Astrocyte of the cerebellum (primary cell): ENCODE measurements around the gene CHID1.

ENCODE experiments used
- DNase-seq: peaks from one replicate; pipeline ENCODE4 v3.0.0-alpha.2; 2011; ENCODE audit warnings: low read depth
- H3K4me3 ChIP-seq: 2 replicates; pipeline ENCODE4 v1.5.1; 2011; ENCODE audit warnings: mild to moderate bottlenecking, low read depth, low read length, moderate library complexity
- in situ Hi-C: cut with HindIII; loops from 2 replicates; pipeline ENCODE4 v1.10.0; 2017; ENCODE audit warnings: low sequenced_read_pairs
- TF ChIP-seq, protein P1 (sequence below): IDR thresholded peaks from 2 replicates; pipeline ENCODE4 v1.5.1; 2012; ENCODE audit warnings: low read length, low read depth, moderate library complexity, mild to moderate bottlenecking; ENCODE audit errors: missing control alignments

Gene CHID1

DNA sequence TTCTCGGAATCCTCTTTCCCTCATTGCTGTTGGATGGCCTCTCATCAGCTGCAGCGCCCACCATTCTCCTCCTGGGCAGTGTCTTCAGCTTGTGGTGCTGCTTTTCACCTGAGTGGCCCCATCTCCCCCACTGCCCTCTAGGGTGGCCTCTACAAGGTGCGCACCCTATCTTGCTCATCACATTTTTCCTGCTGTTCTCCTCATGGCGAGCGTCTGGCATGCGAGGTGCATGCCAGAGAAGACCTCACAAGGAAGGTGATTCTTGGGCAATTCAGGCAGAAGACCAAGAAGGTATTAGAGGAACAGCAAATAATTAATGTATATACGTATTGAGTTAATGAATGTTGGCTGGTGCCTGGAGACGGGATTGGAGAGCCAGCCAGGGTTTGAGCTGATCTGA, 18.2 kb upstream of the CHID1 start:
- DNase-seq, result no peak
- in situ Hi-C loops, result no loop called here
- TF ChIP-seq, protein P1, sequence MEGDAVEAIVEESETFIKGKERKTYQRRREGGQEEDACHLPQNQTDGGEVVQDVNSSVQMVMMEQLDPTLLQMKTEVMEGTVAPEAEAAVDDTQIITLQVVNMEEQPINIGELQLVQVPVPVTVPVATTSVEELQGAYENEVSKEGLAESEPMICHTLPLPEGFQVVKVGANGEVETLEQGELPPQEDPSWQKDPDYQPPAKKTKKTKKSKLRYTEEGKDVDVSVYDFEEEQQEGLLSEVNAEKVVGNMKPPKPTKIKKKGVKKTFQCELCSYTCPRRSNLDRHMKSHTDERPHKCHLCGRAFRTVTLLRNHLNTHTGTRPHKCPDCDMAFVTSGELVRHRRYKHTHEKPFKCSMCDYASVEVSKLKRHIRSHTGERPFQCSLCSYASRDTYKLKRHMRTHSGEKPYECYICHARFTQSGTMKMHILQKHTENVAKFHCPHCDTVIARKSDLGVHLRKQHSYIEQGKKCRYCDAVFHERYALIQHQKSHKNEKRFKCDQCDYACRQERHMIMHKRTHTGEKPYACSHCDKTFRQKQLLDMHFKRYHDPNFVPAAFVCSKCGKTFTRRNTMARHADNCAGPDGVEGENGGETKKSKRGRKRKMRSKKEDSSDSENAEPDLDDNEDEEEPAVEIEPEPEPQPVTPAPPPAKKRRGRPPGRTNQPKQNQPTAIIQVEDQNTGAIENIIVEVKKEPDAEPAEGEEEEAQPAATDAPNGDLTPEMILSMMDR, result no peak
- H3K4me3 ChIP-seq, result no peak overlapping the region

GRCh38 chr11:927871-928270, 17.3 kb upstream of the CHID1 start:
- in situ Hi-C loops, result no loop called here
- TF ChIP-seq, protein P1, result no peak
- no peak overlapping the region for H3K4me3 ChIP-seq
- no peak for DNase-seq

- peak overlapping the region; percentile 64 for H3K4me3 ChIP-seq
- TF ChIP-seq, protein P1, result no peak
- in situ Hi-C loops, result no loop called here
- DNase-seq, result no peak
Observed at GRCh38 chr11:926341-926916, 15.8 kb upstream of the CHID1 start.

DNA sequence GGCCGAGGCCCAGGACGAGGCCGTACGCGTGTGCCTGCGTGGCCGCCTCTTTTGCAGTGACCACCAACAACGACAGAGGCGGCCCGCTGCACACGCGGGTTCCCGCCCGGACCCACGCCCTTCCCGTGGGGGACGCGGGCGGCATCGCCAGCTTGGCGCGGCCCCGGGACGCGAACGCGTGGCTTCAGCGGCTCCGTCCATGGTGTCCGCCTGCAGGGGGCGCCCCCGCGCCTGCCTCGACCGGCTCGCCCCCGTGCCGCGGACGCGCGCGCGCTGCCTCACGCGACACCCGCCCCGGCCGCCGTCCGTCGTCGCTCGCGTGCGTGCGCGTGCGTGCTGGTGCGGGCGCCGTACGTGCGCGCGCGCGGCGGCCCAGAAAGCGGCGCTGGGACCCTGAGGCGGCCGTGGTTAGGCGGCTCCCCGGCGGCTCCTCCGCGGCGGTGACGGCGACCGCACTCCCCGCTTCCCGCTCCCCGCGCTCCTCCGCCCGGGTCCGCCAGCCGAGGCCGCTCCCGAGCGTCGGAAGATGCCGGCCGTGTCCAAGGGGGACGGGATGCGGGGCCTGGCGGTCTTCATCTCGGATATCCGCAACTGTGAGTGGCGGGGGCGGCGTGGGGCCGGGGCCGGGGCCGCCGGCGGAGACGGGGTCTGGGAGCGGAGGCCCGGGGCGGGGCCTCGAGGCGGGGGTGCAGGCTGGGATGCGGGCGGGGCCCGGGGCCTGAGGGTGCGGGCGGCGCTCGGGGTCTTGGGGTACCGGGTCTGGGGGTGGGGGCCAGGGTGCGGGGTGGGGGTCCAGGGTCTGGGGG, 15.1 kb upstream of the CHID1 start, which contains the start of gene AP2A2:
AP2A2 (plus strand) TSS at position 375 of the 806 bp plus-strand sequence; CDS start at position 527, 152 bp downstream.
- TF ChIP-seq, protein P1, result peak; percentile 34
- in situ Hi-C loops, result no loop called here
- DNase-seq, result peak; percentile 70
- peak within 1 kb of the TSS; percentile 64 for H3K4me3 ChIP-seq

DNA sequence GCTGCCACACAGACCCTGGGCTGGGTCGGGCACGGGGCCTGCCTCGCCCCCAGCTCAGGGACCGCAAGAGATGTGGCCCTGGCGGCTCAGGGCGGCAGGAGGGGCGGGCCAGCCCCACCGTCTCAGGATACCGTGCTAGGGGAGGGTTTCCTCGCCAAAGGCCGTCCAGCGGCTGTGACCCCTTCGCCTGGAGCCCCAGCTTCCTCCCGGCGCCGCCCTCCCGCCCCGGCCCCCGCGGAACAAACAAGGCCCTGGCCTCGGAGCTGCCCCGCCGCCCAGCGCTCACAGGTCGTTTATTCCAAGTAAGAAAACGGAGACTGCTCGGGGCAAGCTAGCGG, 14.5 kb upstream of the CHID1 start:
- TF ChIP-seq, protein P1, result no peak
- peak overlapping the region; percentile 33 for H3K4me3 ChIP-seq

GRCh38 chr11:924406-925157, 14.0 kb upstream of the CHID1 start:
- H3K4me3 ChIP-seq, result no peak overlapping the region
- no peak for DNase-seq
- TF ChIP-seq, protein P1, result no peak
- in situ Hi-C loops, result no loop called here

More for the DNA sequence above, 14.5 kb upstream of the CHID1 start:
- in situ Hi-C loops, result no loop called here
- DNase-seq, result no peak
